Kidney glomerular epithelial cell (primary cell): ENCODE measurements around the gene SERPINE1.
"Not testable (repeated sequence)": the region's sequence is repeated elsewhere in the genome, so short reads cannot be mapped to it uniquely, and the experiment has no call there.

Experiments
- DNase-seq: peaks from one replicate; lab custom pipeline; 2025; lab: John Stamatoyannopoulos, UW

The SERPINE1 gene

DNA sequence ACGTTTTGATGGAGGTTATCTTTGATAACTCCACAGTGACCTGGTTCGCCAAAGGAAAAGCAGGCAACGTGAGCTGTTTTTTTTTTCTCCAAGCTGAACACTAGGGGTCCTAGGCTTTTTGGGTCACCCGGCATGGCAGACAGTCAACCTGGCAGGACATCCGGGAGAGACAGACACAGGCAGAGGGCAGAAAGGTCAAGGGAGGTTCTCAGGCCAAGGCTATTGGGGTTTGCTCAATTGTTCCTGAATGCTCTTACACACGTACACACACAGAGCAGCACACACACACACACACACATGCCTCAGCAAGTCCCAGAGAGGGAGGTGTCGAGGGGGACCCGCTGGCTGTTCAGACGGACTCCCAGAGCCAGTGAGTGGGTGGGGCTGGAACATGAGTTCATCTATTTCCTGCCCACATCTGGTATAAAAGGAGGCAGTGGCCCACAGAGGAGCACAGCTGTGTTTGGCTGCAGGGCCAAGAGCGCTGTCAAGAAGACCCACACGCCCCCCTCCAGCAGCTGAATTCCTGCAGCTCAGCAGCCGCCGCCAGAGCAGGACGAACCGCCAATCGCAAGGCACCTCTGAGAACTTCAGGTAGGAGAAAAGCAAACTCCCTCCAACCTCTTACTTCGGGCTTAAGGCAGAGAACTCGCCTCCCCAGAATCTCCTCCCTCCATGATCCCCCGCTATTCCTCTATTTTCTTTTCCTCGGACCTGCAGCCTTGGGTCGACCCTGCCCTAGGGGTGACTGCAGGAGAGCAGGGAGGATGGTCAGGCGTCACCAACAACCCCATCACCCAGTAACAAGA, at the start of gene SERPINE1:
Gene SERPINE1, plus strand, starts transcription at position 454 of the 809 bp plus-strand sequence. CDS start 1,290 bp downstream, outside the sequence.
- peak; percentile 95 for DNase-seq

DNA sequence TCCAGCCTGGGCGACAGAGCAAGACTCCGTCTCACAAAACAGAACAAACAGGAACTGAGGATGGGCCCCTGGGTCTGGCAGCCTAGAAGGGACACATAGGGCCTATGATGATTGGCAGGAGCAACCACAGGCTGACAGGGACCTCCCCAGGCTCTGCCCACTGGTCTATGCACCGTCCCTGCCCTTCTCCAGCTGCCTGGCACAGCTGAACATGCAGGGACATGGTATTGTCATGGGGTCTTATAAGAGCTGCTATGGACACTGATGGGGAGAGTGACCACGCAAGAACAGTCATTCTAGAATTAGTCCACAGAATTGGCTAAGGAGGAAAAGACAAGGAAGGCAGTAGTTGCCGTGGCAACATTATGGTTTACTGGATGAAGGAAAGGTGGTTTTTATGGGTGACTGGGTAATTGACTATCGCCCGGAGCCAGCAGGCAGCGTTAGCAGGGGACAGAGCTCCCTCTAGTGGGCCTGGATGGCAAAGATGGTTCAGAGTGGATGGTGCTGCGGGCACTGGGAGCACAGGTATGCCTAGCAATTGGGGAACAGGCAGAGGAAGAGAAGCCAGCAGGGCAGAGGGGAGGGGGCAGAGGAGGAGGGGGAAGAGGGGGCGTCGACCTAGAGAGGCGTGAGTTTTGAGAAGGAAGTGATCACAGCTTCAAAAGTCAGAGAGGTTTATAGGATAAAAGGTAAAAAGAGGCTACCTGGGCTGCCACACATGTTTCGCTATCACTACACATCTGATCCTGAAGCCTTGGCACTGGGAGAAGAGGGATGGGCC, 49.4 kb upstream of the SERPINE1 start:
- DNase-seq = peak; percentile 91

DNA sequence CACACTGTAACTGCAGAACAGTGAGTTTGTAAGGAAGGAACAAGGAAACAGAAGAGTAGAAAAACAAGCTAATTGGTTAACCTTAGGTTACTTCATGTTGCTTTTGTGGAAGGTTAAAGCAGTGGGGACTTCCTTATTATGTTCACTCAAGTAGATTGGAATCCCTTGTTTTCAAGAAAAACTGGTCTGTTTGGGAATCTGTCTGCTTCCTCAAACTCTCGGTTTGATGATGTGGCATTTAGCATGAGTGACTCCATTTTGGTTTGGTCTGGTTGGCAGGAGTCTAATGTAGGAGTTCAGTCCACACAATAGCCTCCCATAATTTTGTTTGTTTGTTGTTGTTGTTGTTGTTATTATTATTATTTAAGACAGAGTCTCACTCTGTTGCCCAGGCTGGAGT, 45.5 kb upstream of the SERPINE1 start:
- DNase-seq = no peak

DNA sequence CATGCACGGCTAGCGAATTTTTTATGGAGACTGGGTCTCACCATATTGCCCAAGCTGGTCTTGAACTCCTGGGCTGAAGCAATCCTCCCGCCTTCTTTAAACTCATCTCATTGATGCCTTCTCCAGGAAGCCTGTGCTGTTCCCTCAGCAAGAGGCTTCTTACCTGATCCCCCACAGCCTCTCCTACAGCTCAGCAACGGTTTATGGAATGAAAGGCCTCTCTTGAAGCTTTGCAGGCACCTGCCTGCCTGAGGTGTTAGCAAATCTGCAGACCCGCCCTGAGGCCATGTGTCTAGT, 42.1 kb upstream of the SERPINE1 start:
- no peak for DNase-seq

DNA sequence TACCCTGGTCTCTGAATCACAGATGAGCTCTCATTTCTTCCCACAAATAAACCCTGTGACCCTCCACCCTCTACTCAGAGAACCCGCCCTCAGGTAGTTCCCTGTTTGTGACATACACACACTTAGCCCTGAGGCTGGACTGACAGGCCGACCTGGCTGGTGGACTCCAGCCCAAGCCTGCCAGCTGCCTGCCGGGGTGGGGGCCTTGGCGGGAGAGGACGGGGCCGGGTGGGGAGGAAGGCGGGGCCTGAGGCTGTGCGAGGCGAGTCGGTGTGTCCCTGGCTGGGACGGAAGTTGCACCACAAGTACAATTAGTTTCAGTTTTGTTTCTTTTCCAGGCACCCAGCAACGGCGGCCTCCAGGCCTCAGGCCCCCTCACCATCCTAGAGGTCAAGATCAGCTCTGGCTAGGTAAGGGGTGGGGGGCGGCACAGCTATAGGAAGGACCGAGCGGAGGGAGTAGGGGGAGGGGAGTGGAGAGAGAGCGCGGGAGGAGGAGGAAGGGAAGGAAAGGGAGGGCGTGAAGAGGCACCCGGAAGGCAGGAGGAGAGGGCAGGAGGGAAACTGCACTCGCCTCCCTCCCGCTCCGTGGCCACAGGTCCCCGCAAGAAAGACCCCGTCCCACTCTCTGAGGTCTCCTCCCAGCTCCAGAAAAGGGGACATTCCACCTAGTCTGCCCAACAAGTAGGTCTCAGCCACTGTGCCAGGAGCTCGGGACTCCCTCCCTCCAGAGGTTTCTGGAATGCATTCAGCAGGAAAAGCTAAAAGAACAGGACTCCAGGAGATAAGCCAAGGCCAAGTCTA, 41.5 kb upstream of the SERPINE1 start, which contains the start of gene TRIM56:
Gene TRIM56, plus strand, starts transcription at position 320 of the 803 bp plus-strand sequence. CDS start 1,832 bp downstream, outside the sequence.
- peak; percentile 70 for DNase-seq

DNA sequence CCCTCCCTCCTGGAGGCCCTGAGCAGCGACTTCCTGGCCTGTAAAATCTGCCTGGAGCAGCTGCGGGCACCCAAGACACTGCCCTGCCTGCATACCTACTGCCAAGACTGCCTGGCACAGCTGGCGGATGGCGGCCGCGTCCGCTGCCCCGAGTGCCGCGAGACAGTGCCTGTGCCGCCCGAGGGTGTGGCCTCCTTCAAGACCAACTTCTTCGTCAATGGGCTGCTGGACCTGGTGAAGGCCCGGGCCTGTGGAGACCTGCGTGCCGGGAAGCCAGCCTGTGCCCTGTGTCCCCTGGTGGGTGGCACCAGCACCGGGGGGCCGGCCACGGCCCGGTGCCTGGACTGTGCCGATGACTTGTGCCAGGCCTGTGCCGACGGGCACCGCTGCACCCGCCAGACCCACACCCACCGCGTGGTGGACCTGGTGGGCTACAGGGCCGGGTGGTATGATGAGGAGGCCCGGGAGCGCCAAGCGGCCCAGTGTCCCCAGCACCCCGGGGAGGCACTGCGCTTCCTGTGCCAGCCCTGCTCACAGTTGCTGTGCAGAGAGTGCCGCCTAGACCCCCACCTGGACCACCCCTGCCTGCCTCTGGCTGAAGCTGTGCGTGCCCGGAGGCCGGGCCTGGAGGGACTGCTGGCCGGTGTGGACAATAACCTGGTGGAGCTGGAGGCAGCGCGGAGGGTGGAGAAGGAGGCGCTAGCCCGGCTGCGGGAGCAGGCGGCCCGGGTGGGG, 39.4 kb upstream of the SERPINE1 start:
- no peak for DNase-seq

DNA sequence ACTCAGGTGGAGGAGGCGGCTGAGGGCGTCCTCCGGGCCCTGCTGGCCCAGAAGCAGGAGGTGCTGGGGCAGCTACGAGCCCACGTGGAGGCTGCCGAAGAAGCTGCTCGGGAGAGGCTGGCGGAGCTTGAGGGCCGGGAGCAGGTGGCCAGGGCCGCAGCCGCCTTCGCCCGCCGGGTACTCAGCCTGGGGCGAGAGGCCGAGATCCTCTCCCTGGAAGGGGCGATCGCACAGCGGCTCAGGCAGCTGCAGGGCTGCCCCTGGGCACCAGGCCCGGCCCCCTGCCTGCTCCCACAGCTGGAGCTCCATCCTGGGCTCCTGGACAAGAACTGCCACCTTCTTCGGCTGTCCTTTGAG, 38.9 kb upstream of the SERPINE1 start:
- DNase-seq = no peak

DNA sequence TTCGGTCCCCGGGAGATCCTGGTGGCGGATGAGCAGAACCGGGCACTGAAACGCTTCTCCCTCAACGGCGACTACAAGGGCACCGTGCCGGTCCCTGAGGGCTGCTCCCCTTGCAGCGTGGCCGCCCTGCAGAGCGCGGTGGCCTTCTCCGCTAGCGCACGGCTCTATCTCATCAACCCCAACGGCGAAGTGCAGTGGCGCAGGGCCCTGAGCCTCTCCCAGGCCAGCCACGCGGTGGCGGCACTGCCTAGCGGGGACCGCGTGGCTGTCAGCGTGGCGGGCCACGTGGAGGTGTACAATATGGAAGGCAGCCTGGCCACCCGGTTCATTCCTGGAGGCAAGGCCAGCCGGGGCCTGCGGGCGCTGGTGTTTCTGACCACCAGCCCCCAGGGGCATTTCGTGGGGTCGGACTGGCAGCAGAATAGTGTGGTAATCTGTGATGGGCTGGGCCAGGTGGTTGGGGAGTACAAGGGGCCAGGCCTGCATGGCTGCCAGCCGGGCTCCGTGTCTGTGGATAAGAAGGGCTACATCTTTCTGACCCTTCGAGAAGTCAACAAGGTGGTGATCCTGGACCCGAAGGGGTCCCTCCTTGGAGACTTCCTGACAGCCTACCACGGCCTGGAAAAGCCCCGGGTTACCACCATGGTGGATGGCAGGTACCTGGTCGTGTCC, 37.9 kb upstream of the SERPINE1 start:
- no peak for DNase-seq

DNA sequence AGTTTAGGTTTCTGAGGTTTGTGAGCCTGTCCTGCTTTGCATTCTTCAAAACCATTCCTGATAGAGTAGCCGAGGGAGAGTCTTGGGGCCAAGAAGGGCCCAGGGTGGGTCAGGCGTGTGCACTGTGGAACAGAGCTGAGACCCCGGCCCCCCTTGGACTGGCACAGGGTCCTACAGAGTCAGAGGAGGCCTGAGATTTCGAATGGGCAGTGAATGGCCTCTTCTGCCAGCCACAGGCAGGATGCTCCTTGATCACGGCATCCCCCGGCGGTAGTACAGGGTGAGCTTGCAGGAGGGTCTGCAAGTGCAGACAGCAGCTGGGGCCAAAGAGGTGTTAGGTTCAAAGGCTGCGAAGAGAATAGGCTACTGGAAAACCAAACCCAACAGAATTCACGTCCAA, 37.0 kb upstream of the SERPINE1 start:
- DNase-seq = no peak

DNA sequence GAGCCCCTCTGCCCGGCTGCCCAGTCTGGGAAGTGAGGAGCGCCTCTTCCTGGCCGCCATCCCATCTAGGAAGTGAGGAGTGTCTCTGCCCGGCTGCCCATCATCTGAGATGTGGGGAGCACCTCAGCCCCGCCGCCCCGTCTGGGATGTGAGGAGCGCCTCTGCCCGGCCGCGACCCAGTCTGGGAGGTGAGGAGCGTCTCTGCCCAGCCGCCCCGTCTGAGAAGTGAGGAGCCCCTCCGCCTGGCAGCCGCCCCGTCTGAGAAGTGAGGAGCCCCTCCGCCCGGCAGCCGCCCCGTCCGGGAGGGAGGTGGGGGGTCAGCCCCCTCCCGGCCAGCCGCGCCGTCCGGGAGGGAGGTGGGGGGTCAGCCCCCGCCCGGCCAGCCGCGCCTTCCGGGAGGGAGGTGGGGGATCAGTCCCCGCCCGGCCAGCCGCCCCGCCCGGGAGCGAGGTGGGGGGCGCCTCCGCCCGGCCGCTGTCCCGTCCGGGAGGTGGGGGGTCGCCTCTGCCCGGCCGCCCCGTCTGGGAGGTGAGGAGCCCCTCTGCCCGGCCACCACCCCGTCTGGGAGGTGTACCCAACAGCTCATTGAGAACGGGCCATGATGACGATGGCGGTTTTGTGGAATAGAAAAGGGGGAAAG, 34.5 kb upstream of the SERPINE1 start:
- DNase-seq = not testable (repeated sequence)

DNA sequence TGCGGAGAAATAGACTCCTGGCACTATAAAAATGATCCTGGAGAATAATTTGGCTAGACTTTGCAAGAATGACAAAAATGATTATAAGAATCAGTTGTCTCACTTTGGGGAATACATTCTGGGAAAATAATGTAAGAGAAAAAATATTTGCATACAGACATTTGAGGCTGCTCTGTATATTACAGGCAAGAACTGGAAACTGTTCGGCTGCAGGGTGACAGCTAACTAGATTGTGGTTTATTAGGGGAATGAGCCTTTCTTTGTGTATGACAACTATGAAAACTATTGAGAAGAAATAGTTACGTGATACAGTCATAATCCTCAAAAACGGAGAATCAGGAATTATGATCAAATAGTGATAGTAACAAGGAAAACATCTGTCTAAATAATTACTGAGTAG, 33.0 kb upstream of the SERPINE1 start:
- DNase-seq = peak; percentile 38

DNA sequence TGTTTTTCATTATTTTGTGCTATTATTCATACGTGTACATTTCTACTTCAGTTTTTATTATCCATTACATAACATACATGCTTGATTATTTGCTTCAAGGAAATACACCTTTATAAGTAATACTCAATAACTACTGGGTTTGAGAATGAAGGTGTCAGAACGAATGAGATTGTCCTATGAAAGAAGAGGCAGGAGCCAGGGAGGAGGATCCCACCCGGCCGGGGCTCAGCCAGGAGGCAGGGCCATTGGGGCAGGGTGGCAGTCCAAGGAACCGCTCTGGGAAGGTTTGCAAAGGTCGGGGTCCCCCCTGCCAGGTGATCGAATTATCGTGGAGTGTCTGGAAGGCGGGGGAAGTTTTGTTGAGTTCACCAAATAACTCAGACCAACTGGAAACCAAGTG, 32.5 kb upstream of the SERPINE1 start:
- no peak for DNase-seq

DNA sequence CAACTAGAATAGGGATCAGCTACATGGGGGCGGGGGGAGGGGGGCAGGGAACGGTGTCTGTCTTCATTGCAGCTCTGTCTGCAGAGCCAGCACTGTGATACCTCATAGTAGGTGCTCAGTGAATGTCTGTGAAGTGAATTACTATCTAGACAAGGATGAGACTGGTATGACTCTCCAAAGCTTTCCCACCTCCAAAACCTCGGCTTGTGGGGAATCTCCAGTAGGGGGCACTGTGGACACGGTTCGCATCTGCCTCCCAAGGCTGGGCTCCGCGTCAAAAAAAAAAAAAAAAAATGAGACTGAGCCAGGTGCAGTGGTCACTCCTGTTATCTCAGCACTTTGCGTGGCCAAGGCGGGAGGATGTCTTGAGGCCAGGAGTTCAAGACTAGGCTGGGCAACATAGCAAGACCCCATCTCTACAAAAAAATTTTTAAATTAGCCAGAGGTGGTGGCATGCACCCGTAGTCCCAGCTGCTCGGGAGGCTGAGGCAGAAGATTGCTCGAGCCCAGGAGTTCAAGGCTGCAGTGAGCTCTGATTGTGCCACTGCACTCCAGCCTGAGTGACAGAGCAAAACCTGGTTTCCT, 32.0 kb upstream of the SERPINE1 start:
- DNase-seq = peak; percentile 35

DNA sequence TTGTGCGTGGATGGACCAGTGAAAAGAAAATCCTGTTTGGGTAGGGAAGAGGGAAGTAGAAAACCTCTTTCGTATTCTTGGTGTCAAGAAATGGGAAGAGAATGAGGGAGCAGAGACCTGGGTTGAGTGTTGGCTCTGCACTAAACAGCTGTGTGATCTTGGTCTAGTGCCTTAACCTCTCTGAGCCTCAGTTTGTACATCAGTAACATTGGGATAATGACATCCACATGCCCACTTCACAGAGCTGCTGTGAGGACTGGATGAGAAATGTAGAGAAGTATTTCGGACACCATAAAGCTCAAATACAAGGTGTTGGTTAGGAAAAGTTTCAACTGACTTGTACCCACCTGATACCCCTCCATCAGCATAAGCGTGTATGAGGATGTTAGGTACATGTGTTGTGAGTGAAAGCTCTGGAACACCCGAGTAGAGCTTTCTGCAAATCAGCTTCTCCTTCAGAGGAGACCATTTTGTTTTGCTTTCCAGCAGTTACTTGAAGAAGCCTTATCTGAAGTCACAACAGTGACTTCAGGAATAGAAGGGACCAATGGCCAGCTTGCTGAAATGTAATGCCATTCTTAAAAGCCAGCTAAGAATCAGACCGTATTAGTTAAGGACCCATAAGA, 30.5 kb upstream of the SERPINE1 start:
- DNase-seq = no peak

DNA sequence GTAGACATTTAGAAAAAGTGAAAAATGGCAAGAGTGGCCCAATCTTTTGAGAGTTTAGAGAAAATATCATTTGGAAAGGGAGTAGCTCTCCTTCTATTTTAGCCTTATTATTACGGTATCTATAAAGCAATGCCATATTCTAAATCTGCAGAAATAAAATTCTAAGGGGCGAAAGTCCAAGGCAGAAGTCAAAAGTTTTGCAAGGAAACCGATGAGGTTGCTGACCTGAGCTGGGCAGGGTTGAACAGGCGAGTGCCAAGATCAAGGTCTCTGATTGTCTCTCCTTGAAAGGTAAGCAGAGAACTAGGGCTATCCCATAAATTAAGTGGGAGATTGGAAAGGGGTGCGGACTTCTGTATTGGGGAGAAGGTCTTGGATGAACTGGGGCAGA, 30.0 kb upstream of the SERPINE1 start:
- DNase-seq = no peak

DNA sequence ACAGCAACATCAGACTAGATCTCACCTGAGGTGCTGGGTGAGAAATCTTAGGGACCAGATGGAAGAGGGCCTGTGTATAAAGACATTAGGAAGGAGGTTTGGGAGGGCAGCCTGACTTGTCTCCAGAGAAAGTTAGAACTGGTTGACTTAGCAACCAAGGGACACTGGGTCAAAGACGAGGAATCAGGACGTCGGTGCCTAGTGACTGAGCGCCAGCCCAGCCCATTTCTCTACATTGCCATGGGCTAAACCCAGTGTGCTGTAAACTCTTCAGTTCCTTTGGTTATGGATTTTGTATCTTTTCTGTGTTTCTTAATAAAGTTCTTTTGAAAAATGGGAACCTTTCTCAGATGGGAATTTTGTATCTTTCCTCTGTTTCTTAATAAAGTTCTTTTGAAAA, 29.3 kb upstream of the SERPINE1 start:
- no peak for DNase-seq

DNA sequence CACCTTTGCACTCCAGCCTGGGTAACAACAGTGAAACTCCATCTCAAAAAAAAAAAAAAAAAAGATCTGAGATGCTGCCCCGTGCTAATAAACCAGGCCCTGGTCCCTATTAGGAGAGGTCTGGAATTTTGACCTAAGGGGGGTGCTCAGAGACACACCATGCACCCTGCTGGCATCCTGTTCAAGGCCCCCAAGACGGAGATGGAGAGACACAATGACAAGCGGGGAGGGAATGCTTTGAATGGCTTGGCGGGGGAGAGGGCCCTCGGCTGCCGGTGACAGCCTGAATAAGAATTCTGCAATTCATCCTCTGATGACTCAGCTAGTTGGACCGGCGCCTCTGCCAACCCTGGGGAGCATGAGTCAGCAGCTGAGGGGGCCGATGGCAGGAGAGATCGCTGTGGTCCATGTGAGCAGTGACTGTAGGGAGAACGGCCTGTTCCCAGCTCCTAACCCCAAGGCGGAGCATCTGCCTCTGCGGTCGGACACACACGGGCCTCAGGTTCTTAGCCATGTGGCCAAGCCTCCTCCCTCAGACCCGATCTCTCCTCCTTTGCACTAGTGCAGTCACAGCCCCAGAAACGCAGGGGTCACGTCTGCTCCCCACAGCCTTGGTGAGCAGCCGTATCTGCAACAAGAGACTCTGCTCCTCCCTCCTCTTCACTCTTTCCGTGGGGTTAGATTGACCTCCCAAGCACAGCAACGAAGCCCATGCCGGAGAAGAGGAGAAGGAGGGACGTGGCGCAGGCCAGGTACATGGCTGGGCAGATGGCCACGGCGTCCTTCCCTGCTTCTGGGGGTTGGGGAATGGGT, 26.7 kb upstream of the SERPINE1 start:
- DNase-seq = peak; percentile 96

DNA sequence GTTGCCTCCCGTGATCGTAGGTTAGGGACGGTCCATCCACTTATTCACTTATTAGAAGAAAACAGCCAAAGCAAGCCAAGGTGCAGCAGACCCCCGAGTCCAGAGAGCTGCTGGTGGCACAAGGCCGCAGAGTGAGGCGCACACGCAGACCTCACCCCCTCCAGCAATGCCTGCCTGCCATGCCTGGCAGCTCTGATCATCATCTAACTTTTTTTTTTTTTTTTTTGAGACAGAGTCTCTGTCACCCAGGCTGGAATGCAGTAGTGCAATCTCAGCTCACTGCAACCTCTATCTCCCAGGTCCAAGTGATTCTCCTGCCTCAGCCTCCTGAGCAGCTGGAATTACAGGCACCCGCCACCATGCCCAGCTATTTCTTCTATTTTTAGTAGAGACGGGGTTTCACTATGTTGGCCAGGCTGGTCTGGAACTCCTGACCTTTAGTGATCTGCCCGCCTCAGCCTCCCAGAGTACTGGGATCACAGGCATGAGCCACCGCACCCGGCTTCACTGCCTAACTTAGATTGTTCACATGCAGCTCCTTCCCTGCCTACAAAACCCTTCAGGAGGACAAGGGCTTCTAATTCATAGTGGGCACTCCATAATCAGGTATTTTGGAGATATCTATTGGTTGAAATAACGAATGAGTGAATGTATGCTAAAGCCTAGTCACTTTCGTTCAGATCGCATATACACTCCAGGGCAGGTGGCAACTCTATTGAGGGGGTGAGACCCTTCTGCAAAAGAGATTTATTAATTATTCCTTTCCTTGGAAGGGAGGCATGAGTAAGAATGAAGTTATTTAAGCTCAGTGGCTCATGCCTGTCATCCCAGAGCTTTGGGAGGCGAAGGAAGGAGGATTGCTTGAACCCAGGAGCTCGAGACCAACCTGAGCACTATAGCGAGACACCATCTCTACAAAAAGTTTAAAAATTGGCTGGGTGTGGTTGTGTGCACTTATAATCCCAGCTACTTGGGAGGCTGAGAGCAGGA, 25.8 kb upstream of the SERPINE1 start:
- DNase-seq = no peak
